NCI-H446 treated with DMSO at 0.1 percent for 48 hours (cell line): ENCODE results near the gene SDCCAG8.
A peak's percentile ranks its signal among the peaks of the same experiment; 100 is the strongest.
"Not testable (repeated sequence)": the region's sequence is repeated elsewhere in the genome, so short reads cannot be mapped to it uniquely, and the experiment has no call there.

Experiments used
- DNase-seq: peaks from one replicate; lab custom pipeline; 2025; lab: John Stamatoyannopoulos, UW

The SDCCAG8 gene

DNA sequence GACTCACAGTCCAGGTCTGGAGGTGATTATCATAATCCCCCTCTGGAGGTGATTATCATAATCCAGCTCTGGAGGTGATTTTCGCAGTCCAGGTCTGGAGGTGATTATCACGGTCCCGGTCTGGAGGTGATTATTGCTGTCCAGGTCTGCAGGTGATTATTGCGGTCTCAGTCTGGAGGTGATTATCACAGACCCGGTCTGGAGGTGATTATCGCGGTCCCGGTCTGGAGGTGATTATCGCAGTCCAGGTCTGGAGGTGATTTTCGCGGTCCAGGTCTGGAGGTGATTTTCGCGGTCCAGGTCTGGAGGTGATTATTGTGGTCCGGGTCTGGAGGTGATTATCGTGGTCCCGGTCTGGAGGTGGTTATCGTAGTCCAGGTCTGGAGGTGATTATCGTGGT is 76.6 kb downstream of the SDCCAG8 start:
- no peak for DNase-seq

- no peak for DNase-seq
Measured at GRCh38 chr1:243335292-243335691, 79.5 kb downstream of the SDCCAG8 start.

DNA sequence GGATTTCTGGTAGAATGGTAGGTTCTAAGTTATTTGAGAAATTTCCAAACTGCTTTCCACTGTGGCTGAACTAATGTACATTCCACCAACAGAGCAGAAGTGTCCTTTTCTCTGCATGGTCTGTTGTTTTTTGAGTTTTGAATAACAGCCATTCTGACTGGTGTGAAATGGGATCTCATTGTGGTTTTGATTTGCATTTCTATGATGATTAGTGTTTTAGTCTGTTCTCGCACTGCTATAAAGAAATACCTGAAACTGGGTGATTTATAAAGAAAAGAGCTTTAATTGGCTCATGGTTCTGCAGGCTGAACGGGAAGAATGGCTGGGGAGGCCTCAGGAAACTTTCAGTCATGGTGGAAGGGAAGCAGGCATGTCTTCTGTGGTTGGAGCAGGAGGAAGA is 80.3 kb downstream of the SDCCAG8 start:
- DNase-seq: no peak

GRCh38 chr1:243338848-243339247 is 83.0 kb downstream of the SDCCAG8 start:
- DNase-seq: not testable (repeated sequence)

DNA sequence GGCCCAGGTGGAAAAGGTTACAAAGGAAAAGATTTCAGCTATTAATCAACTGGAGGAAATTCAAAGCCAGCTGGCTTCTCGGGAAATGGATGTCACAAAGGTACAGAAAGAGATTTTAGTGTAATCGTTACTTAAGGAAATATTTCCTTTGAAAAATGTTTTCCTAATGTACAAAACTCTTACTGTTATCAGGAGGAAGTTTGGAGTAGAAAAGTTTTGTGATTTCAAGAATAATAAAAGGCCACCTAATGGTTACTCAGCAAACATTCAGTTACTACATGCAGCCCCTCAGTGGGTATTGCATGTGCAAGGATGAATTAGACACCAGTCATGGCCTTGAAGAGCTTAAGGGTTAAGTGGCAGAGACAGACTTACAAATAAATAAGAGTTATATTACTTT is 85.2 kb downstream of the SDCCAG8 start:
- no peak for DNase-seq

DNA sequence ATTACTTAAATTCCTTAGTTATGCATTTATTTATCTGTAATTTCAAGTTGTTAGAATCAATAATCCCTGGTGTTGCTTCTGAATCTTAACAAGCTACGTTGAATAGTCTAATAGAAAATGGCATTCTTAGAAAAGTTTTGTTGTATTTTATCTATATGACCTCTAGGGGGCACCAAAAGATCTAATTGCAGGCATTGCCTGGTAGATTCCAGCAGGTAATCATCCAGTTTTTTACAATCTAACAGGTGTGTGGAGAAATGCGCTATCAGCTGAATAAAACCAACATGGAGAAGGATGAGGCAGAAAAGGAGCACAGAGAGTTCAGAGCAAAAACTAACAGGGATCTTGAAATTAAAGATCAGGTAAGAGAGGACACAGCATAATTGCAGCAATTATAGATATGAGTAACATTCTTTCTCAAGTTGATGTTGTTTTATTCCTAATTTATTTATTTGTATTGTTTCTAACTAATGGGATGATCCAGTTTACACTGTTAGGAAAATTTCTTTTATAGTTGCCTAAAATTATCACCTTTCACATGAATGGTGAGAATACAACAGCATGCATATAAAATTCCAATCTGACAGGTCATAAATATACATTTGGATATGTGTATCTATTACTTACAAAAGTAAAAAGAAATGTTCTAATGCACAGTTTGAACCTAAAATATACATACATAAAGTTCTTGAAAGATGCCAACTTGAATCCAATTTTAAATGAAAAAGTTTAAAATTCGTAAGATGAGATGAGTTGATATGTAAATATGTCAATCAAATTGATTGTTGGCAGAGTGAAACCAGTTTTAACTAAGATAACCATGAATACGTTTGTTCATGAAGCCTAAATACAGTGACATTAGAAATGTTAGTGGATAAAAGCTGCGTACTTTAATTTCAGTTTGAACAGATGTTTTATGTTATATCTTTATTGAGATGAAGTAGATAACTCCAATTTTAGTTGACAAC is 88.4 kb downstream of the SDCCAG8 start:
- peak; percentile 60 for DNase-seq

DNA sequence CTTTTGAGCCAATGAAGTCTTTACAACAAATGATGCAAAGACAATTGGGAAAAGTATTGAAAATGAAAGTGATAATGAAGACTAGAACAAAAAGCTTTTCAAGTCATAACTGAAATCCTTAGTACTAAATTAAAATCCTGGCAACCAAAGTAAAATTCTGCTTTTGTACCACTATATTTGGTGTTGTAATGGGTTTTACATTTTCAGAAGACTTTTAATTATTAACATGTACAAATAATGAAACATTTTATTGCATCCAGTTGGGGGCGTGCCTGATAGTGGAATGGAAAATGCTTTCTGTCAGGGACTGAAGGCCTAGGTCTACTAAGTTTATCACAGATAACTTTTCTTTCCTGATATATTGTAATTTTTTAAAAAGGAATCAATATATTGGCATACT is 89.4 kb downstream of the SDCCAG8 start:
- DNase-seq: peak; percentile 67

DNA sequence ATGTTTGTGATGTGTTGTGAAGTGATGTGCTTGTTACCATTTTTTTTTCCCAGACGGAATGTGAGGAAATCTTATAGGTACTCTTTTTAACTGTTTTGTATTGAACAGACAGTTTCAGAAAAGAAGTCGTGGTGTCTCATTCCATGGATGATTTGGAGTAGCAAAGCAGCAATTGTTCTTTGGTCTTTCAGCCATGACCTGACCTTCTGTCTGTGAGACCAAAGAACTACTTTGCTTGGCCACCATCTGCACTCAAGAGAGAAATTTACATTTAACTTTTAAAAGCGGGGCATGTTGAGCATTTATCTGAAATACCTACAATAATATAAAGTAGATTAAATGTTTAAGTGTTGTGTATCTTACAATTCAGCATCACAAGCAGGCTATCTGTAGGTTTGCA is 90.2 kb downstream of the SDCCAG8 start:
- DNase-seq: no peak

DNA sequence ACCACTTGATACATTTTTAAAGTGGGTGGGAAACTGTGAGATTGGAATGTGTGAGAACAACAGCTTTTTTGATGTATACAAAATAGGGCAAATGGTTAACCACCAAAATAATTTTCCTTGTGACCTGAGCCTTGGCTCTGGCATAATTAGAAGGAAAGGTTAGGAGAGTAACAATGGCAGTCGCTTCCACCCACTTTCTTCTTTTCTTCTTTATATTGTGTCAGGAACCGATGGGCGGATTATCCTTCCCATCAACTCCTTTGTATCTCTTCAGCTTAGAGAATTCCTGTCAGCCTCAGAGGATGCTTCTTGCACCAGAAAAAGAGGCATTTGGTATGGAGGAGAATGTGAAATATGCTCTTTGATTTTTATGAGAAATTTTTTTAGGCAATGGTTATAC is 90.6 kb downstream of the SDCCAG8 start:
- no peak for DNase-seq

DNA sequence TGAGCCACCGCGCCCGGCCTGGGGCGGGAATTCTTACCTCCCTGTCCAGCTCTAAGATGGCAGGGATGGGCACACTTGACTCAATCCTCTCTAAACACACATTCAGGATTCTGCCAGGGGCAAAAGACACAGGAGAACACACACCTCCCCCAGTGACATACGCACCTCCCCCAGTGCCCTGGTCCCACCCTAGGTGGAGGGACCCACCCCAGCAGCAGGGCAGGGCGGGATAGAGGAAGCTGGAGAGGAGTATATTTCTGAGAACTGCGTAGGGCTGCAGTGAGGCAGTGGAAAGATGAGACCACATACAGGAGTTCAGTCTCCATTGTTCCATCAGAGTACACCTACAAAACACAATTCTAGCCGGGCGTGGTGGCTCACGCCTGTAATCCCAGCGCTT is 92.5 kb downstream of the SDCCAG8 start:
- no peak for DNase-seq

DNA sequence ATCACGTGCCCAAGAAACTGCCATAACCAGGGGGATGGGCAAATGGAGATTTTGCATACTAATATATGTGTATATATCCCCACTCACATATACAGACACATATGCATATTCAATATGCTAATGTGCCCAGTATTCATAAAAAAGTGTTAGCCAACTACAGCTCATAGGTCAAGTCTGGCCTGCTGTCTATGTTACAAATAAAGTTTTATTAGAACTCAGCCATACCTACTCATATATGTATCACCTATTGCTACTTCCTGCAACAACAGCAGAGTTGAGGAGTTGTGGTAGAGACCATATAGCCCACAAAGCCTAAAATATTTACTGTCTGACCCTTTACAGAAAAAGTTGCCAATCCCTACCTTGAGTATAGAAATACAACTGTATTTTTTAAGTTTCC is 93.3 kb downstream of the SDCCAG8 start:
- no peak for DNase-seq

GRCh38 chr1:243351337-243351736 is 95.5 kb downstream of the SDCCAG8 start:
- DNase-seq: no peak

- DNase-seq: no peak
Measured at GRCh38 chr1:243354511-243355153, 98.8 kb downstream of the SDCCAG8 start.

DNA sequence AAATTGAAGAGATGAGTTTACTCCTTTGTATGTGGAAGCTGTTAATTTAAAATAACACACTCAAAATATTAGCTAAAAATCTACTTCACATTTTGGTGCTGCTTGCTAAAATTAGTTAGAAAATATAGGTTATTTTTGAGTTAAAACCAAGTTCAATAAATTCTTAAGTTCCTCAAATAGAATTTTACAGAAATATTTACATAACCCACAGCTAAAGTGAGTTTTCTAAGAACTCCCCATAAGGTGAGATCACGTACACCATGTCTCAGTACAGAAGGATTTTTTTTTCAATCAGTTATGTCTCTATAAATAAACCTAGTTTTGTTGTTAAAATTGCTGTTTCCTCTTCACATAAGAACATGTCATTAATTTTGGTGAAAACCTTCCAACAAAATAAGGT is 108.0 kb downstream of the SDCCAG8 start:
- DNase-seq: no peak

DNA sequence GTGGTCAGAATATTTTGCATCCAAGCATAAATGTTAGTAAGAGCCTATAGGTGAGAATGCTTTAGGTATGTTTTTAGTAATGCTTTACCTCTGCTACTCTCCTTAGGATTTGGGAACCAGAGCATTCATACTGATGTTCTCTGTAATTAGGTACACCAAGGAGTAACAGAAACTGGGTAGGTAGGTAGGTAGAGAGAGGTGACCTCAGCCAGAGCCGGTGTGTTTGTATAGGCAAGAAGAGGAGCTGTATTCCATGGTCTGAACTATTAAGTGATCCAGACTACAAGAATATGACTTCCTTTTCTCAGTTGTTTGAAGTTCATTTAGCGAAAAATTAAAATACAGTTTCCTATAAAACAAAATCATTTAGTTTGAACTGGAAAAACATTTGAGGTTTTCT is 108.5 kb downstream of the SDCCAG8 start:
- no peak for DNase-seq

DNA sequence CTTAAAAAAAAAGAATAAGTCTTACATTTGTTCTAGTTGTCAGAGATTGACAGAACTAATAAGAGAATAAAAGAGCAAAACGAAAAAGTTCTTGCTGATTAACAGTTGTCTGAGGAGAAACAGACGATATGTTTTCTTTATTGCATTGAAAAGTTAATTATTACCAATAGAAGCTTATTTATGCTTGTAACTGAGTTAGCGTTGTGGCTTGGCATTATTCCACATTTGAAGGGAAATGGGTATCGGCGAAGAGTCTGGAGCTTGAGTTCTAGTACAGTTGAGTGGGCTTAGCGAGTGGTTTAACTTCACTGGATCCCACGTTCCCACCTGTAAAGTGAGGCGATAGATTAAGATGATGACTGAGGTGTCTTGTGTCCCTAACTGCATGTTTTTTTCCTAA is 109.0 kb downstream of the SDCCAG8 start:
- DNase-seq: peak; percentile 43

- no peak for DNase-seq
Measured at GRCh38 chr1:243367314-243367713, 111.5 kb downstream of the SDCCAG8 start.

DNA sequence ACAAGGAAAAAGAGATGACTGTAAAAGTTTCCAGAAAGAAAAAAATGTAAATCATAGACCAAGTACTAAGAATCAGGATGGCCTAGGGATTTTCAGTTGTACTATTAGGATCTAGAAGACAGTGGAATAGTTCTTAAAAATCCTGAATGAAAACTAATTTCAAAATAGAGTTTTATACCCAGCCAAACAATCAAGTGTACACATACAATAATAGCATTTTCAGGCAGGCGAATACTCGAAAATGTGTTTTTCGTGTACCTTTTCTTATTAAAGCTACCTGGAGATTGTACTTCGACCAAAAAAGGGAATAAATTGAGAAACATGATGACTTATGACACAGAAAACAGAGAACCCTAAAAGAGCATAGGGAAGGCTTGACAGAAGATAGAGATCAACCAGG is 118.6 kb downstream of the SDCCAG8 start:
- DNase-seq: no peak

DNA sequence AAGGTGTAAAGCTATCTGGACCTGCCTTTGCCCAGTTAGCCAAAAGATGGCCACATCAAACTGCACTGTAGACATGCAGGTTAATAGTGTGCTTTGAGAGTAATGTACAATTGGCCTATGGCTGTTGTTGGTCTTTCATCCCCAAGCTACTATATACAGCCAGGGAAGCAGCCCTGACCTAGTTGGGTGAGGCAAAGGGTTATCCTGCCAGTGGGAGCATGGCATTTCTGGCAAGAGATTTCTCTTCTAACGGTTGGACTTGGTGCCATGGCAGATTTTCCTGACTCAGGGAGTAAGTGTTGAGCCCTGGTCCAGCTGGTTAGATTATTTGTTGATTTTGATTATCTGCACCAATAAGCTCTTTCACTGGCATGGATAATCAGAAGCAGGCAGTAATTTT is 119.8 kb downstream of the SDCCAG8 start:
- peak; percentile 86 for DNase-seq

DNA sequence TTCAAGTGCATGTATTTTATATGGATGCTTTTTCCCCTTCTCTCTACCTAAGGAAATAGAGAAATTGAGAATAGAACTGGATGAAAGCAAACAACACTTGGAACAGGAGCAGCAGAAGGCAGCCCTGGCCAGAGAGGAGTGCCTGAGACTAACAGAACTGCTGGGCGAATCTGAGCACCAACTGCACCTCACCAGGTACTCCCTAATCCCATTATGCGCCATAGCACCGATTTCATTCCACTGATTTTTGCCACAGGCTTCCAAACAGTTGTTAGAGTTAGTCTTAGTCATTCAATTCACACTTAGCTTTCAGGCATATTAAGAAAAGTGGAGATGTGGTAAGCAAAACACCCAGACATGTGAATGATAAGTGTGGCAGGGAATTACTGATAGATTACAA is 122.8 kb downstream of the SDCCAG8 start:
- DNase-seq: peak; percentile 69

GRCh38 chr1:243379208-243379607 is 123.4 kb downstream of the SDCCAG8 start:
- DNase-seq: peak; percentile 76

- no peak for DNase-seq
Measured at GRCh38 chr1:243379706-243380105, 123.9 kb downstream of the SDCCAG8 start.

DNA sequence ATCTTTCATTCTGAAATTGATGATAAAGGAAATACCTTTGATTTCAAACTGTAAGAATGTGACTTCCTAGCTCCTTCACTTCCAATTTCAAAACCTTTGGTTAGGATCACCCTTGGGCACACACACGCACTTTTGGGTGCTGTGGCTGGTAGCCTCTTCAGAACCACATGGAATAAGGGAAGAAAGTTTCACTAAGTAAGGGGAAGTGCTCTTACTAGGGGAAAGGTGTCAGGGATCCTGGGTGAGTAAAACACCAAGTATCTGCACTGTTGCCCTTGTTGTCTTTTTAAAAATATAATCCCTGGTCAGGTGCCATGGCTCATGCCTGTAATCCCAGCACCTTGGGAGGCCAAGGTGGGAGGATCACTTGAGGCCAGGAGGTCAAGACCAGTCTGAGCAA is 132.4 kb downstream of the SDCCAG8 start:
- DNase-seq: no peak
